ENCODE measurements around the gene GANC.
"Not testable (repeated sequence)": the region's sequence is repeated elsewhere in the genome, so short reads cannot be mapped to it uniquely, and the experiment has no call there.

GANC gene

DNA sequence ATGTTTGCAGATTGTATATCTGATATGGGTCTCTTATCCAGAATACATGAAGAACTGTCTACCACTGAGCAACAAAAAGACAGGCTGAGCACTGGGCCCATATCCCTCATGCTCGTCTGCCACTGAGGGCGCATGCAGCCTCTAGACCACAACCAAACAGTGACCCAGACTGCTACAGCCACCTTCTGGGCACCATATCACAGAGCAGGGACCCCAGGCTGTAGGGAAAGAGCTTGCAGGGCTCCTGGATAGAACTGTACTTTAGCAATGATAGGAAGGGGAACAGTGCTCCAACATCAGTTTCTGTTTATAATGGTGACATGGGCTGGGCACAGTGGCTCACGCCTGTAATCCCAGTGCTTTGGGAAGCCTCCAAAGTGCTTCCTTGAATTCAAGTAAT, 40.5 kb downstream of the GANC start:
- TF ChIP-seq, protein P1, sequence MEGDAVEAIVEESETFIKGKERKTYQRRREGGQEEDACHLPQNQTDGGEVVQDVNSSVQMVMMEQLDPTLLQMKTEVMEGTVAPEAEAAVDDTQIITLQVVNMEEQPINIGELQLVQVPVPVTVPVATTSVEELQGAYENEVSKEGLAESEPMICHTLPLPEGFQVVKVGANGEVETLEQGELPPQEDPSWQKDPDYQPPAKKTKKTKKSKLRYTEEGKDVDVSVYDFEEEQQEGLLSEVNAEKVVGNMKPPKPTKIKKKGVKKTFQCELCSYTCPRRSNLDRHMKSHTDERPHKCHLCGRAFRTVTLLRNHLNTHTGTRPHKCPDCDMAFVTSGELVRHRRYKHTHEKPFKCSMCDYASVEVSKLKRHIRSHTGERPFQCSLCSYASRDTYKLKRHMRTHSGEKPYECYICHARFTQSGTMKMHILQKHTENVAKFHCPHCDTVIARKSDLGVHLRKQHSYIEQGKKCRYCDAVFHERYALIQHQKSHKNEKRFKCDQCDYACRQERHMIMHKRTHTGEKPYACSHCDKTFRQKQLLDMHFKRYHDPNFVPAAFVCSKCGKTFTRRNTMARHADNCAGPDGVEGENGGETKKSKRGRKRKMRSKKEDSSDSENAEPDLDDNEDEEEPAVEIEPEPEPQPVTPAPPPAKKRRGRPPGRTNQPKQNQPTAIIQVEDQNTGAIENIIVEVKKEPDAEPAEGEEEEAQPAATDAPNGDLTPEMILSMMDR (conservative IDR thresholded peaks at IDR 0.05), result no peak
- no peak for TF ChIP-seq ZFX (IDR thresholded peaks at IDR 0.05)
- no peak overlapping the region for H3K27ac ChIP-seq

DNA sequence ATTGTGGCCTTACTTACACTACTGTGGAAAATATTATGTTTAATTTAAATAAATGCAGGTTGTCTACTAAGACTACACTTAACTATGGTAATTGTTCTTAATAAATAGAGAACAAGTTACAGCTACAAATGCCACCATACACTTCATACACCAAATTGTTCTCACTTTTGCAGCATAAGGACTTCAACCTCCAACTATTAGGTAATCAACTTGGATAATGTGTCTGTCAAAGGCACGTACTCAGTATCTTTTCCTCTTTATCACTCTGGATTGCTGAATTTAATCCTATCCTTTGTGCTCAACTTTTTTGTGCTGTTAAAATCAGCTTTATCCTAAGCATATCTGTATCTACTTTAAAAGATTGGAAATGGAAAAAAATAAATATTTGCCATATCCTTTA, 41.8 kb downstream of the GANC start:
- no peak for TF ChIP-seq ZFX (IDR thresholded peaks at IDR 0.05)
- TF ChIP-seq, protein P1 (conservative IDR thresholded peaks at IDR 0.05), result no peak
- H3K27ac ChIP-seq, result no peak overlapping the region

DNA sequence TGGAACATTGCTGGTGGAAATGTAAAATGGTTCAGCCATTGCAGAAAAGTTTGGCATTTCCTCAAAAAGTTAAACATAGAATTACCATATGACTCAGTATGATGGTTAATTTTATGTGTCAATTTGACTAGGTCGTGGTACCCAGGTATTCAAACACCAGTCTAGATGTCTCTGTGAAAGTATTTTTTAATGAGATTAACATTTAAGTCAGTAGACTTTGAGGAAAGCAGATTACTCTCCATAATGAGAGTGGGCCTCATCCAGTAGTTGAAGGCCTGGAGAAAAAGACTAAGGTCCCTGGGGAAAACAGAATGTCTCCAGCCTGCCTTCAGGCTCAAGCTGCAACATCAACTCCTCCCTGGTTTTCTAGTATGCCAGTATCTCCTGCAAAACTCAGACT, 42.5 kb downstream of the GANC start:
- no peak for TF ChIP-seq ZFX (IDR thresholded peaks at IDR 0.05)
- TF ChIP-seq, protein P1 (conservative IDR thresholded peaks at IDR 0.05), result no peak

DNA sequence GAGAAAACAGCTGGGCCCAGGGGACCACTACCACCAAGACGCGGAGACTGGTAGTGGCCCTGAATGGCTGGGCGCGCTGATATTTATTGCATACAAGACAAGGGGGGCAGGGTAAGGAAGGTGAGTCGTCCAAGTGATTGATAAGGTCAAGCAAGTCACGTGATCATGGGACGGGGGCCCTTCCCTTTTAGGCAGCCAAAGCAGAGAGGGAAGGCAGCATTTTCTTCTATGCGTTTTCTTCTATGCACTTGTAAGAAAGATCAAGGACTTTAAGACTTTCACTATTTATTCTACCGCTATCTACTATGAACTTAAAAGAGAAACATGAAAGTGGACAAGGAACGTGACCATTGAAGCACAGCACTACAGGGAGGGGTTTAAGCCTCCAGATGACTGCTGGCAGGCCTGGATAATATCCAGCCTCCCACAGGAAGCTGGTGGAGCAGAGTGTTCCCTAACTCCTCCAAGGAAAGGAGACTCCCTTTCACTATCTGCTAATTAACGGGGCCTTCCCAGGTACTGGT, 43.3 kb downstream of the GANC start:
- H3K27ac ChIP-seq, result not testable (repeated sequence)

More for the DNA sequence above, 42.5 kb downstream of the GANC start:
- no peak overlapping the region for H3K27ac ChIP-seq

DNA sequence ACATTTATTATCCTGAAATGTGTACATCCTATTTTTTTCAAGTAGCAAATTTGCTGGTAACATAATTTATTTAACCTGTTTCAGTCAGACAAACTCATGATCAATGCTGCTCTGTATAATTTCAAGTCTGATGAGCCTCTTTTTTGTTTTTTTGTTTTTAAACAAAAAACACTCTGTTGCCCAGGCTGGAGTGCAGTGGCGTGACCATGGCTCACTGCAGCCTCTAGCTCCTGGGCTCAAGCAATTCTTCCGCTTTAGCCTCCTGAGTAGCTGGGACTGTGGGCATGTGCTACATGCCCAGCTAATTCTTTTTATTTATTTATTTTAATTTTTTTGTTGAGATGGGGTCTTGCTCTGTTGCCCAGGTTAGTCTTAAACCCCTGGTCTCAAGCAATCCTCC, 46.2 kb downstream of the GANC start:
- no peak overlapping the region for H3K27ac ChIP-seq
- TF ChIP-seq, protein P1 (conservative IDR thresholded peaks at IDR 0.05), result no peak
- no peak for TF ChIP-seq ZFX (IDR thresholded peaks at IDR 0.05)

DNA sequence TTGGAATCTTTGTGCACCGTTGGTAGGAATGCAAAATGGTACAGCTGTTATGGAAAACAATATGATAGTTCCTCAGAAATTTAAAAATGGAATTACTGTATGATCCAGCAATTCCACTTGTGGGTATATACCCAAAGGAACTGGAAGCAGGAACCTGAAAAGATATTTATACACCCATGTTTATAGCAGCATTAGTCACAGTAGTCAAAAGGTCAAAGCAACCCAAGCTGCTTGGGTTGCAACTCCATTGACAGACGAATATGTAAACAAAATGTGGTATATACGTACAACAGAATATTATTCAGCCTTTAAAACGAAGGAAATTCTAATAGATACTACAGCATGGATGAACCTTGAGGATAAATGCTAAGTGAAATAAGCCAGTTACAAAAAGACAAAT, 51.3 kb downstream of the GANC start:
- TF ChIP-seq, protein P1 (conservative IDR thresholded peaks at IDR 0.05), result no peak
- TF ChIP-seq ZFX (IDR thresholded peaks at IDR 0.05), result no peak

DNA sequence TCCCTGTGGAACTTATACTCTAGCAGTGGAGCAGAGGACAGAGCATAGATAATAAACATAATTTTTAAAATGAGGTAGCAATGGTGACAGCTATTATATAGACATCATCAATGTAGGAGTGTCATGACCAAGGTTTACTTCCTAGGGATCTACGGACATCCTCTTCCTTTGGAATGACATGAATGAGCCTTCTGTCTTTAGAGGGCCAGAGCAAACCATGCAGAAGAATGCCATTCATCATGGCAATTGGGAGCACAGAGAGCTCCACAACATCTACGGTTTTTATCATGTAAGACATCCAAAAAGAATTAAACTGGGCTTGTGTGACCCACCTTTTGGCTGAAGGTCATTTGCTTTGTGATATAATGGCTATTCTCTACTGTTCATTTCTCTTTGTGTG, 56.2 kb downstream of the GANC start:
- H3K27ac ChIP-seq, result no peak overlapping the region
- no peak for TF ChIP-seq ZFX (IDR thresholded peaks at IDR 0.05)
- TF ChIP-seq, protein P1 (conservative IDR thresholded peaks at IDR 0.05), result no peak

More for the DNA sequence above, 51.3 kb downstream of the GANC start:
- no peak overlapping the region for H3K27ac ChIP-seq

DNA sequence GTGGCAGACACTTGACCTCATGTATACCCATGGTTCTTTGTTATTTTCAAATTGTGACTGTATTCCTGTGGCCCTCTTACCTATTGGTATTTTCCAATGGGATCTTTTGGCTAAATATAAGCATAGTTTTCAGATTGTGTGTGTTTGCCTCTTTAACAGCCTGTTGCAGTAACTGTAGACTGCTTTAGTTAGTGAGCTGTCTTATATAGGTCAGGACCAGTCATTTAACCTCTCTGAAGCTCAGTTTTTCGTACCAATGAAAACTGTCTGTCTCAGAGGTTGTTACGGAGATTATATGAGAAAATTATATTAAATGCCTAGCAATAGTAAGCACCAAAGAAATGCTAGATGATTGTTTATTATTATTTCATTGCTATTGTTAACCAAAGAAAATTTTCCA, 57.0 kb downstream of the GANC start:
- TF ChIP-seq, protein P1 (conservative IDR thresholded peaks at IDR 0.05), result no peak
- TF ChIP-seq ZFX (IDR thresholded peaks at IDR 0.05), result no peak

More for the DNA sequence above, 57.0 kb downstream of the GANC start:
- H3K27ac ChIP-seq, result no peak overlapping the region
